Measurements from ENCODE around the gene ATP6V0E2. TPM values are rescaled to one million over a fixed set of nuclear protein-coding genes. Genes with fewer than 3 reads are reported as not detected.

Gene ATP6V0E2
- 45.9 TPM for total RNA-seq
- polyA plus RNA-seq, result 100 to 1,000 TPM; 150 to 183 (median 164) TPM

DNA sequence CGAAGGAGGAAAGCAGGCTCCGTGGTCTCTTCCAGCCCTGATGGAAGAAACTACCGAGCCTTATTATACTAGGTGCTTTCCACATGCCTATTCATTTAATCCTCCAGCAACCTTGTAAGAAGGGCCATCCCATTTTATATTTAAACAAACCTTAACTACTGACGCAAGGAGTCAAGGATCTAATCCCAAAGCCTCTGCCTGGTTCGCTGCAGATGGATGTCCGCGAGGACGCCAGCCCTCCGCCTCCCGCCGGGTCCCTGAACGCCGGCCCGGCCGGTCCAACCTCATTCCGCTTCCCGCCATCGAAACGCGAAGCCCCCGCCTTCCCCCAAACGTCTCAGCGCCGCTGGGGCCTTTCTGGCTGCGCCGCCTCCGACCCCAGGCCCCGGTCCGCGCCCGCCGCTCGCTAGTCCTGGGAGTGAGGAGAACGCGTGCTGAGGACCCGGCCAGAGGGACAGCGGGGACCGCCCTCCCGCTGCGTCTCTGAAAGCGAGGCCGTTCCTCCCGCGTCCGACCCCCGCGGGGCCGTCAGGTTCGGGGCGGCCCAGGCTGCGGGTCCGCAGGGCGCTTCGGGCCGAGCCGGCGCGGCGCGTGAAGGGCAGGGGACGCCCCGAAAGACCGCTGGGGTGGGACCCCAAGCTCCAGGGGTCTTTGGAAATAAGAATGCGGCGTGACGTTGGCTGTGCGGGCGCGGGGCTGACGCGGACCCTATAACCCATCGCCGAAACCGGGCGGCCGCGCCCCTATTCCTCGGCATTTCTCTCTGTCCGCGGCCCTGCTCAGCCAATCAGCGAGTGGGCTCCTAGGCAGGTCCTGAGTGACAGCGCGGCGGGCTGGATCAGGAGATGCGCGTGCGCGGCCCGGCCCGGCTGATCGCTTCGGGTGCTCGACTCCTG, at the start of gene ATP6V0E2:
Gene ATP6V0E2 (plus strand): TSS at position 896 of the 896 bp plus-strand sequence. CDS start 97 bp downstream, outside the sequence.
- Mint-ChIP-seq H3K36me3 (peaks cover 22% of the 10 kb centered on the region), H3K27me3 (no peaks in the 10 kb centered on the region), H3K9me3 (peaks cover 0 to 3% (median 0%) of the 10 kb centered on the region in 7 donors), H3K27ac (peak within 1 kb of the TSS; percentile 81 to 98 (median 91)), H3K4me3 (peak within 1 kb of the TSS; percentile 84 to 96 (median 91)), H3K4me1 (peaks cover 20 to 86% (median 64%) of the 10 kb centered on the region in 4 donors)
- H3K9me3 ChIP-seq (ENCODE audit: control insufficient read depth in 2 of 2, low read length in 2 of 2), result no peaks in the 10 kb centered on the region
- no peaks in the 10 kb centered on the region for H3K27me3 ChIP-seq (ENCODE audit: control insufficient read depth, insufficient read depth, low read length)
- peaks cover 75% of the 10 kb centered on the region for H3K4me1 ChIP-seq (ENCODE audit: control insufficient read depth, insufficient read depth, low read length, poor library complexity, severe bottlenecking)
- ATAC-seq (ENCODE audit: low read depth in 2 of 2) (peak; percentile 82 to 84), DNase-seq (peak; percentile 88 to 96 (median 92))
- H3K36me3 ChIP-seq (ENCODE audit: control insufficient read depth, insufficient read depth, low read length), result peaks cover 8% of the 10 kb centered on the region
- peak within 1 kb of the TSS; percentile 82 for H3K27ac ChIP-seq (ENCODE audit: insufficient read depth, low read length, poor library complexity, severe bottlenecking)
- H3K4me3 ChIP-seq (ENCODE audit: low read depth, low read length), result peak within 1 kb of the TSS; percentile 91

DNA sequence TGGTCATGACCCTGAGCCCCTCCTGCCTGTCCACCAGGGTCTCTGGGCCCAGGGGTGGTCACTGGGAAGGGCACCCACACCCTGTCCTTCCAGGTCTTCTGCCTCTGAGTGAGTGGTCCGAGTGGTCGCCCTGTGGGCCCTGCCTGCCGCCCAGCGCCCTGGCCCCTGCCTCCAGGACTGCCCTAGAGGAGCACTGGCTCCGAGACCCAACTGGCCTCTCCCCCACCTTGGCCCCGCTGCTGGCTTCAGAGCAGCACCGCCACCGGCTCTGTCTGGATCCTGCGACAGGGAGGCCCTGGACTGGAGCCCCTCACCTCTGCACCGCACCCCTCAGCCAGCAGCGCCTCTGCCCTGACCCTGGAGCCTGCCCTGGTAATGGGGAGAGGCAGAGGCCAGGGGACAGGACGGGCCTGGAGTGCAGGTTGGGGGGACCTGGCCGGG, 49.4 kb upstream of the ATP6V0E2 start:
- H3K27ac ChIP-seq (ENCODE audit: insufficient read depth, low read length, poor library complexity, severe bottlenecking), result no peak overlapping the region
- H3K9me3 Mint-ChIP-seq, result no peaks in the 10 kb centered on the region
- ATAC-seq (ENCODE audit: low read depth in 2 of 2), result no peak
- H3K4me3 ChIP-seq (ENCODE audit: low read depth, low read length), result no peak overlapping the region
- no peaks in the 10 kb centered on the region for H3K36me3 ChIP-seq (ENCODE audit: control insufficient read depth, insufficient read depth, low read length)
- no peaks in the 10 kb centered on the region for H3K27me3 ChIP-seq (ENCODE audit: control insufficient read depth, insufficient read depth, low read length)
- H3K36me3 Mint-ChIP-seq, result no peaks in the 10 kb centered on the region
- peaks cover 6% of the 10 kb centered on the region for H3K27me3 Mint-ChIP-seq
- no peak overlapping the region for H3K27ac Mint-ChIP-seq
- H3K4me1 Mint-ChIP-seq, result no peaks in the 10 kb centered on the region
- DNase-seq, result no peak
- H3K9me3 ChIP-seq (ENCODE audit: control insufficient read depth in 2 of 2, low read length in 2 of 2), result no peaks in the 10 kb centered on the region
- H3K4me1 ChIP-seq (ENCODE audit: control insufficient read depth, insufficient read depth, low read length, poor library complexity, severe bottlenecking), result no peaks in the 10 kb centered on the region
- H3K4me3 Mint-ChIP-seq, result no peak overlapping the region

DNA sequence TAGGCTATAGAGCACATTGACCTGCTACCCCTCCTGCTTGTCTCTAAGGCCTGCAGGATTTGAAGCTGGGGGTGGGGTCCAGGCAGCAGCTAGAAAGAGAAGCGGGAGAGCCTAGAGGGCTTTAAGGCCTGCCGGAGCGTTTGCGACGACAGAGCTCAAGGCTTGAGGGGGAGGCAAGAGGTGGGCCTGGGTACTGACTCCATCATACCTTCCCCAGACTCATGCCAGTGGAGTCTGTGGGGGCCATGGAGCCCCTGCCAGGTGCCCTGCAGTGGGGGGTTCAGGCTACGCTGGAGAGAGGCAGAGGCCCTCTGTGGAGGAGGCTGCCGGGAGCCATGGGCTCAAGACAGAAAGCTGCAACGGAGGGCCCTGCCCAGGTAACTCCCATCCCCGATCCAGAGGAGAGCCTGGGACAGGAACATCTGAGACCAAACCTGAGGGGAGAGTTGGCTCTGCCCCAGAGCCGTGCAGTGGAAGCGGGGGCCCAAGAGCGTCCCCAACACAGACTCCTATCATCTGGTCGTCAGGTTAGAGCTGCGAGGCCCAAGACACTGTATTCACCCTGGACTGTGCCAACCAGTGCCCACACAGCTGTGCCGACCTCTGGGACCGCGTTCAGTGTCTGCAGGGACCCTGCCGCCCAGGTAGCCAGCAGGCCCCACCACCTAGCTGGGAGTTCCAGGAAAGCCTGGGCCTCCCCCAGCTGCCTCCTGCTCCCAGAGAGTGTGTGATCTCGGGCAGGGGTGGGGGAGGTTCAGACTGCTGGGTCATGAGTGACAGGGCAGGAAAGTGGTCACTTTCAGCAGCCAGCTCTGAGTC, 48.8 kb upstream of the ATP6V0E2 start:
- H3K27me3 ChIP-seq (ENCODE audit: control insufficient read depth, insufficient read depth, low read length), result no peaks in the 10 kb centered on the region
- Mint-ChIP-seq H3K4me3 (no peak overlapping the region), H3K27ac (no peak overlapping the region), H3K4me1 (no peaks in the 10 kb centered on the region), H3K36me3 (no peaks in the 10 kb centered on the region), H3K27me3 (peaks cover 6% of the 10 kb centered on the region), H3K9me3 (no peaks in the 10 kb centered on the region)
- DNase-seq (no peak), ATAC-seq (ENCODE audit: low read depth in 2 of 2) (no peak)
- H3K27ac ChIP-seq (ENCODE audit: insufficient read depth, low read length, poor library complexity, severe bottlenecking), result no peak overlapping the region
- H3K4me3 ChIP-seq (ENCODE audit: low read depth, low read length), result no peak overlapping the region
- no peaks in the 10 kb centered on the region for H3K4me1 ChIP-seq (ENCODE audit: control insufficient read depth, insufficient read depth, low read length, poor library complexity, severe bottlenecking)
- H3K9me3 ChIP-seq (ENCODE audit: control insufficient read depth in 2 of 2, low read length in 2 of 2), result no peaks in the 10 kb centered on the region
- no peaks in the 10 kb centered on the region for H3K36me3 ChIP-seq (ENCODE audit: control insufficient read depth, insufficient read depth, low read length)

DNA sequence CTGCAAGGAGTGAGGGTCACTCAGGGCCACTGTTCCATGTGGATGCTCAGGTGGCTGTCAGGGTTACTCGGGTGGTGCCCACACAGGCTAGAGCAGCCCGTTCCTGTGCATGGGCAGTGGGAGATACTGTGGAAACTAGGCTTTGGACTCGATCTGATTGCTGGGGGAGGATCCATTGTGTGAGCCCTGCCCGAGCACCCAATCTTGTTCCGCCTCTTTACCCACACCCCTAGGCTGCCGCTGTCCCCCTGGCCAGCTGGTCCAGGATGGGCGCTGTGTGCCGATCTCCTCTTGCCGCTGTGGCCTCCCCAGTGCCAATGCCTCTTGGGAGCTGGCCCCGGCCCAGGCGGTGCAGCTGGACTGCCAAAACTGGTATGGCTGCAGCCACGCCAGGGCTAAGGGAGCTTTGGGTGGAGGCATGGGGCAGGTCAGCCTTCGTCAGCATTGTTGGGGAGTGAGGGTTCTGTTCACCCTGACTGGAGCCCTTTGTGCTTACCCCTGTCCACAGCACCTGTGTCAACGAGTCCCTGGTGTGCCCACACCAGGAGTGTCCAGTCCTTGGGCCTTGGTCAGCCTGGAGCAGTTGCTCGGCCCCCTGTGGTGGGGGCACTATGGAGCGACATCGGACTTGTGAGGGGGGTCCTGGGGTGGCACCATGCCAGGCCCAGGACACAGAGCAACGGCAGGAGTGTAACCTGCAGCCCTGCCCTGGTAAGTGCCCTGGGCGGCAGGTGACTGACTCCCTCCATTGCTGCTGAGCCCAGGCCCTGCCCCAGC, 48.0 kb upstream of the ATP6V0E2 start:
- no peak overlapping the region for H3K4me3 Mint-ChIP-seq
- peaks cover 6% of the 10 kb centered on the region for H3K27me3 Mint-ChIP-seq
- H3K9me3 Mint-ChIP-seq, result no peaks in the 10 kb centered on the region
- DNase-seq, result no peak
- H3K27me3 ChIP-seq (ENCODE audit: control insufficient read depth, insufficient read depth, low read length), result no peaks in the 10 kb centered on the region
- no peaks in the 10 kb centered on the region for H3K4me1 ChIP-seq (ENCODE audit: control insufficient read depth, insufficient read depth, low read length, poor library complexity, severe bottlenecking)
- H3K27ac ChIP-seq (ENCODE audit: insufficient read depth, low read length, poor library complexity, severe bottlenecking), result no peak overlapping the region
- H3K36me3 Mint-ChIP-seq, result no peaks in the 10 kb centered on the region
- no peaks in the 10 kb centered on the region for H3K4me1 Mint-ChIP-seq
- H3K4me3 ChIP-seq (ENCODE audit: low read depth, low read length), result no peak overlapping the region
- H3K36me3 ChIP-seq (ENCODE audit: control insufficient read depth, insufficient read depth, low read length), result no peaks in the 10 kb centered on the region
- no peaks in the 10 kb centered on the region for H3K9me3 ChIP-seq (ENCODE audit: control insufficient read depth in 2 of 2, low read length in 2 of 2)
- H3K27ac Mint-ChIP-seq, result no peak overlapping the region
- no peak for ATAC-seq (ENCODE audit: low read depth in 2 of 2)

DNA sequence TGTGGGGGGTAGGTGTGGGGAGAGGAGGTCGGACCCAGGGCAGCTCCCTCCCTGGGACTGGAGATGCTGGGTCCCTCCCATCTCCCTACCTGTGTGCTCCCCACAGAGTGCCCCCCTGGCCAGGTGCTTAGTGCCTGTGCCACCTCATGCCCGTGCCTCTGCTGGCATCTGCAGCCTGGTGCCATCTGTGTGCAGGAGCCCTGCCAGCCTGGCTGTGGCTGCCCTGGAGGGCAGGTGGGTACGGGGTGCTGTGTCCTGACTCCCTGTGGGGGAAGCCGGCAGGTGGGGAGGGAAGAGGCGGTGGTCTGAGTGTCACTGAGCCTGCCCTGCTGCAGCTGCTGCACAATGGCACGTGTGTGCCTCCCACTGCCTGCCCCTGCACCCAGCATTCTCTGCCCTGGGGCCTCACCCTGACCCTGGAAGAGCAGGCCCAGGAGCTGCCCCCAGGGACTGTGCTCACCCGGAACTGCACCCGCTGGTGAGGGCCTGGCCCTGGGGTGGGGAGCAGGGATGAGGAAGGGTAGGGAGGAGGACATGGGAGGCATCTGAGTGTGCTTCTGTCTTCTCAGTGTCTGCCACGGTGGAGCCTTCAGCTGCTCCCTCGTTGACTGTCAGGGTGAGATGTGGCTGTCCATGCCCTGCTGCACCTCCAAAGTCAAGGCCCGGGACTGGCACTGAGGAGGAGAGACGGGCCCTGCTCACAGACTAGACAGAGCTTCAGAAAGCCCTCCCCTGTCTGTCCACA, 47.3 kb upstream of the ATP6V0E2 start:
- no peaks in the 10 kb centered on the region for H3K36me3 Mint-ChIP-seq
- DNase-seq (no peak), ATAC-seq (ENCODE audit: low read depth in 2 of 2) (no peak)
- H3K4me1 Mint-ChIP-seq, result no peaks in the 10 kb centered on the region
- no peak overlapping the region for H3K4me3 ChIP-seq (ENCODE audit: low read depth, low read length)
- no peaks in the 10 kb centered on the region for H3K4me1 ChIP-seq (ENCODE audit: control insufficient read depth, insufficient read depth, low read length, poor library complexity, severe bottlenecking)
- no peak overlapping the region for H3K27ac ChIP-seq (ENCODE audit: insufficient read depth, low read length, poor library complexity, severe bottlenecking)
- no peak overlapping the region for H3K4me3 Mint-ChIP-seq
- H3K36me3 ChIP-seq (ENCODE audit: control insufficient read depth, insufficient read depth, low read length), result no peaks in the 10 kb centered on the region
- peaks cover 7% of the 10 kb centered on the region for H3K27me3 Mint-ChIP-seq
- no peaks in the 10 kb centered on the region for H3K27me3 ChIP-seq (ENCODE audit: control insufficient read depth, insufficient read depth, low read length)
- no peaks in the 10 kb centered on the region for H3K9me3 ChIP-seq (ENCODE audit: control insufficient read depth in 2 of 2, low read length in 2 of 2)
- H3K9me3 Mint-ChIP-seq, result no peaks in the 10 kb centered on the region
- no peak overlapping the region for H3K27ac Mint-ChIP-seq

DNA sequence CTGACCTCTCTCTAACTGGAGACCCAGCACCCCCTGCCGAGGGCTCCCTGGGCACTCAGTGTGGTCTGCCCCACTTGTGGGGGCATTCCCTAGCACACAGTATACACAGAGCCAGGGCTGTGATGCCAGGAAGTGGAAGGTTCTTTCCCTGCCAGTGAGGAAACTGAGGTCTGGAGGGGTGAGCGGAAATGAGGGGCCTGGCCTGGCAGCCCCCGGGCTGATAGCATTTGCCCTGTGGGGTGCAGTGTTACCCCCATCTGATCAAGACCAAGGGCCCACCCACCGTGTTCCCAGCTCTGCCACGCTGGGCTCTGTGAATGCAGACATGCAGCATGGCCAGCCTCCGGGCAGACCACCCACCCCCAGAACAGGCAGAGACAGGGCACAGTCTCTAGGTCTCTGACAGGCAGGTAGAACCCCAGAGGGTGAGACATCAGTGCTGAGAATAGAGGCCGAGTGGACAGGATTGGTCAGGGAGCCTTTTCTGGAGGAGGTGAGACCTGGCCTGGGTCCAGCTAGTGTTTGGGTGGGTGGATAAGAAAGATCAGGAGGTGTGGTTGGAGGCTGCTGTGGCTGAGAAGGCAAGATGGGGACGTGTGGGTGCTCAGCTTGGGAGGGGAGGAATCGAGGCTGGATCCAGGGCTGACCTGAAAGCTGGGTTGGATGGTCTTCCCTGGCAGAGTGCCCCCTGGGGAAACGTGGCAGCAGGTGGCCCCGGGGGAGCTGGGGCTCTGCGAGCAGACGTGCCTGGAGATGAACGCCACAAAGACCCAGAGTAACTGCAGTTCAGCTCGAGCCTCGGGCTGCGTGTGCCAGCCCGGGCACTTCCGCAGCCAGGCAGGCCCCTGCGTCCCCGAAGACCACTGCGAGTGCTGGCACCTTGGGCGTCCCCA, 46.4 kb upstream of the ATP6V0E2 start:
- DNase-seq (no peak), ATAC-seq (ENCODE audit: low read depth in 2 of 2) (no peak)
- no peaks in the 10 kb centered on the region for H3K27me3 ChIP-seq (ENCODE audit: control insufficient read depth, insufficient read depth, low read length)
- Mint-ChIP-seq H3K27me3 (peaks cover 12% of the 10 kb centered on the region), H3K9me3 (no peaks in the 10 kb centered on the region), H3K4me3 (no peak overlapping the region), H3K36me3 (no peaks in the 10 kb centered on the region), H3K27ac (no peak overlapping the region), H3K4me1 (no peaks in the 10 kb centered on the region)
- H3K27ac ChIP-seq (ENCODE audit: insufficient read depth, low read length, poor library complexity, severe bottlenecking), result no peak overlapping the region
- H3K4me1 ChIP-seq (ENCODE audit: control insufficient read depth, insufficient read depth, low read length, poor library complexity, severe bottlenecking), result no peaks in the 10 kb centered on the region
- no peak overlapping the region for H3K4me3 ChIP-seq (ENCODE audit: low read depth, low read length)
- no peaks in the 10 kb centered on the region for H3K36me3 ChIP-seq (ENCODE audit: control insufficient read depth, insufficient read depth, low read length)
- H3K9me3 ChIP-seq (ENCODE audit: control insufficient read depth in 2 of 2, low read length in 2 of 2), result no peaks in the 10 kb centered on the region
